OCI-LY7 (cell line): ENCODE measurements around the gene CNTN4.

Experiments
- EZH2phosphoT487 ChIP-seq: fragments of 200-600 bp; sonication (generic); IDR thresholded peaks from 2 replicates; pipeline ENCODE4 v1.6.1; 2018; ENCODE audit warnings: low read depth, borderline replicate concordance, mild to moderate bottlenecking, mixed run types, antibody characterized with exemption, low read length, moderate library complexity, mixed read lengths
- TF ChIP-seq, protein P1 (sequence below): fragments of 200-600 bp; sonication (generic); conservative IDR thresholded peaks from 2 replicates; pipeline ENCODE4 v1.5.1; 2014; ENCODE audit warnings: mild to moderate bottlenecking, antibody characterized with exemption, low read length, moderate library complexity, mixed read lengths

DNA sequence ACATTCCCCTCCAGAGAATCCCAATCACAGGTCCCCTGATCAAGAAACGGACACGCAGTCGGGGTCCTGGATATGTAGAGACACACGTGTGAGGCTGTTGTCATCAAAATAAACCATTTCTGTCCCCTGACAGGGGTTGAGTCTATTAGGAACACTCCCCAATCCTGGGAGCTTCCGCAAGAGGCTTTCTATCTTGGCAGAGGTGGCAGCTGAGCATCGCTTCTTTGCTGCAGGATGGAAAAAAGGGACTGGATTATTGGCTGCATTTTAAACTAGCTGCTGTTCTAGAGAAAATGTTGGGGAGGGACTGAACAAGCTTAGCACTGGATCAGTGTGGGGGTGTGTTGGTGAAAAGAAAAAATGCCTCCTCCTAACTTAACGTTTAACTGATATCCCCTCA lies 2.5 kb upstream of the CNTN4 start:
- TF ChIP-seq, protein P1, sequence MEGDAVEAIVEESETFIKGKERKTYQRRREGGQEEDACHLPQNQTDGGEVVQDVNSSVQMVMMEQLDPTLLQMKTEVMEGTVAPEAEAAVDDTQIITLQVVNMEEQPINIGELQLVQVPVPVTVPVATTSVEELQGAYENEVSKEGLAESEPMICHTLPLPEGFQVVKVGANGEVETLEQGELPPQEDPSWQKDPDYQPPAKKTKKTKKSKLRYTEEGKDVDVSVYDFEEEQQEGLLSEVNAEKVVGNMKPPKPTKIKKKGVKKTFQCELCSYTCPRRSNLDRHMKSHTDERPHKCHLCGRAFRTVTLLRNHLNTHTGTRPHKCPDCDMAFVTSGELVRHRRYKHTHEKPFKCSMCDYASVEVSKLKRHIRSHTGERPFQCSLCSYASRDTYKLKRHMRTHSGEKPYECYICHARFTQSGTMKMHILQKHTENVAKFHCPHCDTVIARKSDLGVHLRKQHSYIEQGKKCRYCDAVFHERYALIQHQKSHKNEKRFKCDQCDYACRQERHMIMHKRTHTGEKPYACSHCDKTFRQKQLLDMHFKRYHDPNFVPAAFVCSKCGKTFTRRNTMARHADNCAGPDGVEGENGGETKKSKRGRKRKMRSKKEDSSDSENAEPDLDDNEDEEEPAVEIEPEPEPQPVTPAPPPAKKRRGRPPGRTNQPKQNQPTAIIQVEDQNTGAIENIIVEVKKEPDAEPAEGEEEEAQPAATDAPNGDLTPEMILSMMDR, result no peak
- no peak for TF ChIP-seq EZH2phosphoT487
